OCI-LY7 (cell line): ENCODE data around the gene GNPTG. TPM values are rescaled to one million over a fixed set of nuclear protein-coding genes. Genes with fewer than 3 reads are reported as not detected.

Source experiments
- BruUV-seq: library from RNA; stranded (reverse); fragments of 400-500 nt; replicated peaks from 2 replicates; lab custom pipeline; 2021; lab: Mats Ljungman, UMichigan
- CTCF ChIA-PET: fragments of 300-600 bp; sonication (Branson Sonifier 250); formaldehyde crosslinking; loops from one replicate; lab custom pipeline; 2022; ENCODE audit warnings: antibody characterized with exemption; ENCODE audit not compliant: unreplicated experiment; lab: Charles Lee
- POLR2A ChIA-PET: fragments of 300-600 bp; sonication (Branson Sonifier 250); formaldehyde crosslinking; loops from one replicate; lab custom pipeline; 2022; ENCODE audit warnings: antibody characterized with exemption; lab: Charles Lee
- DNase-seq: peaks from one replicate; pipeline ENCODE4 v3.0.0-alpha.2; 2015; ENCODE audit warnings: low spot score
- H2AFZ ChIP-seq: fragments of 200-600 bp; sonication (generic), shearing (Covaris generic); 2 replicates; pipeline ENCODE4 v1.6.1; 2014; ENCODE audit warnings: mild to moderate bottlenecking, antibody characterized with exemption, low read length, moderate library complexity
- H3K27ac ChIP-seq: fragments of 200-600 bp; sonication (generic); 2 replicates; pipeline ENCODE4 v1.5.1; 2014; ENCODE audit warnings: mixed run types, low read depth, mild to moderate bottlenecking, moderate library complexity, low read length, inconsistent platforms; ENCODE audit not compliant: poor library complexity, severe bottlenecking
- H3K36me3 ChIP-seq: fragments of 200-600 bp; sonication (generic); 2 replicates; pipeline ENCODE4 v1.6.1; 2014; ENCODE audit warnings: mild to moderate bottlenecking, antibody characterized with exemption, low read length, moderate library complexity, mixed read lengths; ENCODE audit not compliant: insufficient read depth
- H3K4me1 ChIP-seq: fragments of 200-600 bp; sonication (generic); 2 replicates; pipeline ENCODE4 v1.5.1; 2014; ENCODE audit warnings: mild to moderate bottlenecking, low read length; ENCODE audit not compliant: insufficient read depth, poor library complexity, severe bottlenecking
- H3K4me2 ChIP-seq: fragments of 200-600 bp; sonication (generic); 2 replicates; pipeline ENCODE4 v1.6.1; 2014; ENCODE audit warnings: mild to moderate bottlenecking, low read length
- H3K4me3 ChIP-seq: fragments of 200-600 bp; sonication (generic); 2 replicates; pipeline ENCODE4 v1.5.1; 2014; ENCODE audit warnings: mild to moderate bottlenecking, low read depth, low read length; ENCODE audit not compliant: poor library complexity, severe bottlenecking
- H3K79me2 ChIP-seq: fragments of 200-600 bp; sonication (generic); 2 replicates; pipeline ENCODE4 v1.6.1; 2016; ENCODE audit warnings: low read depth, mild to moderate bottlenecking, low read length, moderate library complexity, mixed read lengths; ENCODE audit not compliant: insufficient read depth
- H3K9me2 ChIP-seq: fragments of 200-600 bp; sonication (generic); 2 replicates; pipeline ENCODE4 v1.6.1; 2016; ENCODE audit warnings: mild to moderate bottlenecking, low read length, mixed read lengths; ENCODE audit not compliant: insufficient read depth
- H3K9me3 ChIP-seq: fragments of 200-600 bp; sonication (generic); 2 replicates; pipeline ENCODE4 v1.6.1; 2014; ENCODE audit warnings: mild to moderate bottlenecking, mixed run types, low read length, mixed read lengths
- H4K20me1 ChIP-seq: fragments of 200-600 bp; sonication (generic); 2 replicates; pipeline ENCODE4 v1.6.1; 2014; ENCODE audit warnings: mild to moderate bottlenecking, antibody characterized with exemption, low read length, moderate library complexity, mixed read lengths; ENCODE audit not compliant: insufficient read depth
- CTCF ChIP-seq: fragments of 200-600 bp; sonication (generic); conservative IDR thresholded peaks from 2 replicates; pipeline ENCODE4 v1.5.1; 2014; ENCODE audit warnings: mild to moderate bottlenecking, antibody characterized with exemption, low read length, moderate library complexity, mixed read lengths
- EZH2phosphoT487 ChIP-seq: fragments of 200-600 bp; sonication (generic); IDR thresholded peaks from 2 replicates; pipeline ENCODE4 v1.6.1; 2018; ENCODE audit warnings: low read depth, borderline replicate concordance, mild to moderate bottlenecking, mixed run types, antibody characterized with exemption, low read length, moderate library complexity, mixed read lengths
- intact Hi-C: fragments of 100-400 bp; cut with micrococcal nuclease; formaldehyde crosslinking; loops from one replicate; pipeline ENCODE4 v1.10.0; 2022; ENCODE audit not compliant: unreplicated experiment
- total RNA-seq, 2 experiments: library from RNA; depleted of rRNA in 1 of 2; stranded (reverse); fragments of >200 nt in 1 of 2; shearing (Covaris generic) in 1 of 2; gene quantifications; 2 replicates each; pipeline ENCODE4 v1.2.3, GENCODE V29; 2014 to 2022

GNPTG gene
- total RNA-seq, 2 experiments from 2014 or later = 21.3 to 24.1 TPM

DNA sequence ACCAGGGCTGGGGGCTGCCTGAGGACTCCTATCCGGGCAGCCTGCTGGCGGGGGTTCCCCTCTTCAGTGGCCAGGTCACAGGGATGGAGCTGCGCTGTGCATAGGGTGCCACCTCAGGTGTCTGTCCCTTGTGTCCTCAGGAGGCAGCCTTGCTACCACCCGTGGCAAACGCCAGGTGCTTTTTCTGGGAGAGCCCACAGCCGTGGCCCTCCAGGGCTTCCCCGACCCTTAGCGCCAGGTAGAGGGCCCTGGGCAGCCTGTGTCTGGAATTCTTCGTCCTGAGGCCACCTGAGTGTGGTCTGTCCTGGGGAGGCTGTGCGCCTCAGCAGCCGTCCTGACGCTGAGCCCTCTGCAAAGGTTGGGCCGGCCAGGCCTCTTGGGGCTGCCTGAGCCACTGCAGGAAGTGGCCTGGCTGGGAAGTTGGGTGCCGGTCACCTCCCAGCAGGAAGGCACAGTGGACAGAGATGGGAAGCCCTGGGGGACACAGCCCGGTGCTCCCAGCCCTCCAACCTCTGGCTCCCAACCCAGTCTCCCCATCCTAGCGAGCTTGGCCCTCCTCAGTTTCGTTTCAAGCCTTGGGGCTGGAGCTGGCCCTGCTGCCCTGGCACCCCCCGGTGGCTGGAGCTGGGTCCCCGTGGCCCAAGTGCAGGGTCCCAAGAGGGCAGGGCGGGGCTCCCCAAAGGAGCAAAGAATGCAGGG, 25.9 kb upstream of the GNPTG start:
- intact Hi-C loops = no loop called here
- TF ChIP-seq CTCF (no peak), EZH2phosphoT487 (no peak)
- Histone ChIP-seq H3K4me2 (no peak overlapping the region), H3K9me2 (no peaks in the 10 kb centered on the region), H3K9me3 (no peaks in the 10 kb centered on the region), H3K36me3 (peaks cover 51% of the 10 kb centered on the region), H3K4me1 (peaks cover under 1% of the 10 kb centered on the region), H3K79me2 (no peaks in the 10 kb centered on the region), H3K27ac (no peak overlapping the region), H3K4me3 (no peak overlapping the region), H4K20me1 (no peaks in the 10 kb centered on the region), H2AFZ (no peak overlapping the region)
- CTCF ChIA-PET = no interaction called here
- BruUV-seq = no TSS peak
- POLR2A ChIA-PET = no interaction called here
- DNase-seq = no peak

DNA sequence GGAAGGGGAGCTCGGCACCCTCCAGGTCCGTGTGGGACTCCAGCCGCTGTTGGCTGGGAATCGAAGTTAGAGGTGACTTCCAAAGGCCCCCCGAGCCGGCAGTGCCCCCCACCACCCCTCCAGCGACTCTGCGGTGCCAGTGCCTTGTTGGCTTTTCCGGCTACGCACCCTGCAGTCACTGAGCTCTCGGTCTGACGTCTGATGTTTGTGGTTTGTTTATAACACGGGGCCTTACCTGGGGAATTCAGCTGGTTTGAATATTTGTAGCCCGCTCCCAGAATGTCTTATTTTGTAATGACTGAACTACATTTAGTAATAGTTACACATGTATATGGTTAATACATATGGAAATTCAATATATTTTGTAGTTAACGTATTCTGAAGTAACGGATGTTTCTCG, 25.3 kb upstream of the GNPTG start:
- POLR2A ChIA-PET = no interaction called here
- no peak for TF ChIP-seq EZH2phosphoT487
- TF ChIP-seq CTCF = no peak
- CTCF ChIA-PET = no interaction called here
- no peak overlapping the region for H2AFZ ChIP-seq
- no peak overlapping the region for H3K4me3 ChIP-seq
- peaks cover 6% of the 10 kb centered on the region for H3K4me1 ChIP-seq
- H3K9me2 ChIP-seq = no peaks in the 10 kb centered on the region
- peaks cover 45% of the 10 kb centered on the region for H3K36me3 ChIP-seq
- DNase-seq = no peak
- BruUV-seq = no TSS peak
- no peak overlapping the region for H3K4me2 ChIP-seq
- no peaks in the 10 kb centered on the region for H3K79me2 ChIP-seq
- no peak overlapping the region for H3K27ac ChIP-seq
- intact Hi-C loops = no loop called here
- H3K9me3 ChIP-seq = no peaks in the 10 kb centered on the region
- no peaks in the 10 kb centered on the region for H4K20me1 ChIP-seq

- CTCF ChIA-PET = no interaction called here
- TF ChIP-seq EZH2phosphoT487 (no peak), CTCF (no peak)
Observed at GRCh38 chr16:1326946-1327618, 24.6 kb upstream of the GNPTG start.

More at GRCh38 chr16:1326946-1327618, 24.6 kb upstream of the GNPTG start:
- Histone ChIP-seq H3K27ac (no peak overlapping the region), H3K36me3 (peaks cover 38% of the 10 kb centered on the region), H3K4me3 (no peak overlapping the region), H4K20me1 (no peaks in the 10 kb centered on the region), H2AFZ (no peak overlapping the region), H3K4me1 (peaks cover 13% of the 10 kb centered on the region), H3K9me3 (no peaks in the 10 kb centered on the region), H3K79me2 (no peaks in the 10 kb centered on the region), H3K4me2 (no peak overlapping the region), H3K9me2 (no peaks in the 10 kb centered on the region)
- DNase-seq = no peak
- intact Hi-C loops = no loop called here
- POLR2A ChIA-PET = no interaction called here
- BruUV-seq = no TSS peak
